ENCODE data around the gene GPR146.

The GPR146 gene

DNA sequence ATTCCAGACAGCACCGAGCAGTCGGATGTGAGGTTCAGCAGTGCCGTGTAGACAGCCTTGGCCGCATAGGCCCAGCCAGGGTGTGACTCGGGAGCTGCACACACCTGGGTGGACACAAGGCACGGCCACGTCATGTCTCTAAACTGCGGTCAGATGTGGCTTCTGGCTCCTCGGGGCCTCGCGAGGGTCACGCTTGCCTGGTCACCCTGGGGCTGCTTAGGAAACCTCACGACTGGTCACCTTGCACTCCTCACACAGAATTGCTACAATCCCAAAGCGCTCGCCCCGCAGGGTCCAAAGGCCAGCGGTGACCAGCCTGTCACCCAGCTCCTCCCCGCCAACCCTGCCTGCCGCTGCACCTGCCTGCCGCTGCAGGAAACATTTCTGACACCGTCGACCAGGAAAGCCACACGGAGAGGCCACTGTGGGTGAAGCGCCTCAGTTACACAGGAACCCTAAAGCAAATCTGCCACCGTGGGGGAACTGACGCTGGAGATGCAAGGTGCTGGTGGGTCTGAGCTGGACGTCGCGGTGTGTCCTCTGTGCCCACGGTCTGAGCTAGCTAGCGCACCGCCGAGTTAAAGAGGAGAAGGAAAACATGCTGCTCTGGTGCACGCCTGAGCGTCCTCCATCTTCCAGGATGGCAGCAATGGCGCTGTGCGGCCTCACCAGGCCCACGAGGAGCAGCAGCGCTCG is 48.6 kb downstream of the GPR146 start:
- no peak for DNase-seq (ENCODE audit: low read depth)

DNA sequence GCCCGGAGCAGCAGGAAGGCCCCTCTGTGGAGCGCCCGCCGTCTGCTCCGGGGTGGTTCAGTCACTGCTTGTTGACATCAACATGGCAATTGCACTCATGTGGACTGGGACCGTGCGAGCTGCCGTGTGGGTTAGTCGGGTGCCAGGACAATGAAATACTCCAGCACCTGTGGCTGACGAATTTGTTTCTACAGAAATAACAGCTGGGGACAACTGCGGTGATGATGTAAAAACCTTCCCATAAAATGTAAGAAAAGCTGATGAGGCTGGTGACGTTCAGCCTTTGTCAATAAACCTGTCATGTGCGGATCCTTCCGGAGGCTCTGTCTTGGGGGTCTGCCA is 49.1 kb downstream of the GPR146 start:
- DNase-seq (ENCODE audit: low read depth): no peak

DNA sequence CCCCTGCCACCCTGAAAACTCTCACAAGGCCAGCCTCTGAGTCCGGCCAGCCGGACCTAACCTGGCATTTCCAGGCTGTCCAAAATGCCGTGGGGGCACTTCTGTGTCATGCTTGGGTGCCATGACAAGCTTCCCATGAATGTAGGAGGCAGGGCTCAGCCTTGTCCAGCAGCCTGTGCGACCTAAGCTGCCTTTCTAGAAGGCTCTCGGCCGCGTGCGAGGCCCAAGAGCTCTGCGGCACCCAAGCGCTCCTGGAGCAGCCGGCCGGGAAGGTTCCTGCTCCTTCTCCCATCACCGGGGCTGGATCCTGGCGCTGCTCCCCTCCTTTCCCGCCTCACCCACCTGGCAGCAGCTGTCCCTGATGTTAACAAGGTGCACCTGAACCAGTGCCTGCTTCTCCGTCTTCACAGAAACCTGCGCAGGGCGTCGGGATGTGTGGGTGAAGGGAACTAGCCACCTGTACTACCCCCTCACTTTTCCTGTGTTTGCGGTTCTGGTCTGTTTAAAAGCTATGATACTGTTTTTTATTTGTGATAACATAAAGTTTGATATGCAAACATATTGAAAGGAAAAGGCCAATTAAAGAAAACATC is 49.7 kb downstream of the GPR146 start:
- DNase-seq (ENCODE audit: low read depth): no peak

DNA sequence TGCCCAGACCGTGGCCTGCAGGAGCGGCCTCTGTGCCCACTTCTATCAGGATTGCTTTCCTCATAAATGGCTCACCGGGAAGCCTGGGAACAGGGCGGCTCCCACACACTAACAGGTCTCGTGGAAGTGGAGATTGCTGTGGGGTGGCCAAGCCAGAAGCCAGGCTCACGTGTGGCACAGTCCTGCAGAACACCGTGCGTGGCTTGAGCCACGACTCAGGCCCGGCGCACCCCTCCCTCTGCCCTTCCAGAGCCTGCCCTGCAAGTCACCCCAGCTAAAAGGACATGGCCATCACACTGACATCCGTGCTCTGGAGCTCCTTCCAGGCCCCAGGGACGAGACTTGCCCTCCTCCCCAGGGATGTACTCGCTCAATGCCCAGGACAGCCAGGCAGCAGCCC is 50.5 kb downstream of the GPR146 start:
- DNase-seq (ENCODE audit: low read depth): no peak

DNA sequence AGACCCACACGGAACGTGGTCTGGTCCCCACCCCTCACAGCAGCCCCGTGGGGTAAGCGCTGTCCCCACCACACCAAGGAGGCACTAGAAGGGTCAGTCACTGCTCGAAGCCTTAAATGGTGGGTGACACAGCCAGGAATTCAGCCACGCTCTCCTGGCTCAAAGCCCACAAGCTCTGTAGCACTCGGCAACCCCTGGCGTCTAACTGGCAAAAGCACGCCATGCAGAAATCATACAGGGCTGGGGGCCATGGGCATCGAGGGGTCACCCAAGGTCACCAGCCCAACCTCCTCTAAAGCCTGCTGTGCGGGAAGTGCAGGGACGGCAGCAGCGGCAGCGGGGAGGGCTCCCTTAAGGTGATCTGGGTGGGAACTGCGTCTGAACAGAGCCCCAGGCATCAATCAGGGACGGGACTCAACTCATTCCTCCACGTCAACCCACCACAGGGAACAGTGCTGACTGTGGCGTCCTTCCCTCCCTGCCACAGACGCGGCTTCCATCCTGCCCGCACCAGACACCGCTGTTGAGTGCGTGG is 51.3 kb downstream of the GPR146 start:
- no peak for DNase-seq (ENCODE audit: low read depth)

DNA sequence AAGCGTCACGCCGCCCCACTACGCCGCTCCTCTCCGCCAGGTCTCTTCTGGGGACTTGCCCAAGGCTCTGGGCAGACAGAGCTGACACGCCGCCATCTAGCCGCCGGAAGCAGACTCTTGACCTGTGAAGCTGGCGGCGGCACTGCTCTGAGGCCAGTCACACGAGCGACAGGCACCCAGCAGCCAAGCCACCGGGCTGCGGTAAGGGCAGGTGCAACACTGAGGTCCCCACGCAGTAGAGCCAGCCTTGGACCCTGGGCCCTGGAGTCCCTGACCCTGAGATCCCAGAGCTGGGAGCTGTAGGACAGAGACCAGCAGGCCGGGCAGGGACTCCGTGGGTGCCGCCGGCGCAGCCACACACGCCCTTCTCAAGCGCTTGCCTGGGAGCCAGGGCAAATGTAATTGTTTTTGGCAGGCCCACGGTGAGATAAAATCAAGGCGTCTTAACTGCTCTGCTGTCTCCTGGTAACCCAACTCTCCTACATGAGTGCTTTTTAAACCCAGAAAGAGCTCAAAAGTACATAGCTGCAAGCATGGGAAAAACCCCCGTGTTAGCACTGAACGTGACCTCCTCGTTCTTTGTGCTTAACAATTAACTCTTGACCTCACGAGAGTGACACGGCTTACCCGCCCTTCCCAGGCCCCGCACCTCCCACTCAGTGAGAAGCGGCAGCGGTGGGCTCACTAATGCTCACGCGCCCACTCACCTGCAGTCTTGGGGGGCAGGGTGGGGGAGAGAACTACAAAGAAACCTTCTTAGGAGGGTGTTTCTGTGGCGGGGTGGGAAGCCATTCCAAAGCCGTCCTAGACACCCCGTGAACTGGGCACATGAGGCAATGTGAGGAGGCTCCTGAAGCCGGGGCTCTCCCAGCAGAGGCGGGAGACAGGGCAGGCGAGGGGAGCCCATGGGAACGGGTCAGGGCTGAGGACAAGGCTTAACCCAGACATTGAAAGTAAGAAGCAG is 52.1 kb downstream of the GPR146 start:
- no peak for DNase-seq (ENCODE audit: low read depth)

DNA sequence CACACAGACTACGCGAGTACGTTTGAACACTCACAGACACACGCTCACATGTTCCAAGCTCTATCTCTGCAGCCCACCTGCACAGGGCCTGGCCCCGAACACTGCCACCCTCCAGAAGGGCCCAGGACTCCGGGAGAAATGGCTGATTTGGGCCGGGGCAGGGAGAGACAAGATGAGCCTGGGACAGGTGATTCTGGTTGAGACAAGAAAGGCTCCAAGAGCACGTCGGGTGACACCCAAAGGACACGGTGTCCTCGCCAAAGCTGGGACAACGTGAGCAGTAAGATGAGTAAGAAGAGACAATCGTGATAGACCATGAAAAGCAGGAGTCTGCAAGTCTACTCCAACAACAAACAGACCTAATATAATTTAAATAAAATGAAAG is 52.8 kb downstream of the GPR146 start:
- DNase-seq (ENCODE audit: low read depth): no peak

DNA sequence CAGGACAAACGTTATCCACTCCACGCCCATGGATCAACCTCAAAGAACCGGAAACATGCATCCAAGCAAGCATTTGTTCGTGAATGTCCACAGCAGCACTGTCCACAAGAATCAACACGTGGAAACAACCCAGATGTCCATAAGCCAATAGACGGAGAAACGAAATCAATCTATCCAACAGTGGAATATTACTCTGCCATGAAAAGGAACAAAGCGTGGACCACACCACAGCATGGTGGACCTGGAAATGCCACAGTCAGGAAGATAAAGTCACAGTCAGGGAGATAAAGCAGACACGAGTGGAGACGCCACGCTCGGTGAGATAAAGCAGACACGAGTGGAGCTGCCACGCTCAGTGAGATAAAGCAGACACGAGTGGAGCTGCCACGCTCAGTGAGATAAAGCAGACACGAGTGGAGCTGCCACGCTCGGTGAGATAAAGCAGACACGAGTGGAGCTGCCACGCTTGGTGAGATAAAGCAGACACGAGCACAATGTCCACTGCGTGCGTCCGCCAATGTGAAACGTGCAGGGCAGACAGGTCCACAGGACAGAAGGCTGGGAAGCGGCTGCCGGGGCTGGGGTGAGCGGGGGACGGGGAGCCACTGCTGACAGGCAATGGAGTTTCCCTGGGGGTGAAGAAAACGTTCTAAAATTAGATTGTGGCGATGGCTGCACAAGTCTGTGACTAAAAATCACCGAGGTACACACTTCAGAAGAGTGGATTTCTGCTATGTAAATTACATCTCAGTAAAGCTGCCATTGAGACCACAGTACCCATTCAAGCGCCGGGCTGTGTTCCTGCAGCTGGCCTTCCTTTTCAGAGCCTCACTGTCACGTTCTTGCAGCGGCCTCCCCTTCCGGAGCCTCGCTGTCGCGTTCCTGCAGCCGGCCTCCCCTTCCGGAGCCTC is 54.2 kb downstream of the GPR146 start:
- no peak for DNase-seq (ENCODE audit: low read depth)

DNA sequence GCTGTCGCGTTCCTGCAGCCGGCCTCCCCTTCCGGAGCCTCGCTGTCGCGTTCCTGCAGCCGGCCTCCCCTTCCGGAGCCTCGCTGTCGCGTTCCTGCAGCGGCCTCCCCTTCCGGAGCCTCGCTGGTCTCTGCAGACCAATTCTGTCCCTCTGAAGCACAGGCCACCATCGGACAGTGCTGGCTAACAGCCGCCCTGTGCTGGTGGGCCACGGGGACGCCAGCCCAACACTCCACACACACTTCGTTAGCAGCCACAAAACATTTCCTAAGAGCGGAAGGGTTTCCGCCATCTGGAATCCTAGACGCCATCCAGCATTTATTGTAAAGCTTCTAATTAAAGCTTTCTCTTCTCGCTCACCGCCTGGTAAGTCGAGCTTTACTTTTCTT is 54.8 kb downstream of the GPR146 start:
- DNase-seq (ENCODE audit: low read depth): no peak

DNA sequence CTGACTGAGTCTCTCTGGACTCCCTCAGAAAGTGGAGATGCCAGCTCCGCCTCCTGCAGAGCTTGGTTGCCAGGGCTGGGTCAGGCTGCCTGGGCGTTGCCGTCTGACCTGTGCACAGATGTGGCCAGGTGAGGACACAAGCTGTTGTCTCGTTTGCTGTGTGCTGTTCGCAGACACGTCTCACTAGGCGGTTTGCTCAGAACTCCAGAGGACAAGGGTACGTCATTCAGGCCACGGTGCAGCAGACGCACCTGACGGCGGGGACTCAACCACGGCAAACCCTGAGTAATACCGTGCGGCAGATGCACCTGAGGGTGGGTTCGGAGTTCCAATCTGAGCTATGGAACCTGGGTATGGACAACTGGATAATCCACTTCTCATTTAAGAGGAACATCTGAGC is 55.3 kb downstream of the GPR146 start:
- DNase-seq (ENCODE audit: low read depth): no peak

DNA sequence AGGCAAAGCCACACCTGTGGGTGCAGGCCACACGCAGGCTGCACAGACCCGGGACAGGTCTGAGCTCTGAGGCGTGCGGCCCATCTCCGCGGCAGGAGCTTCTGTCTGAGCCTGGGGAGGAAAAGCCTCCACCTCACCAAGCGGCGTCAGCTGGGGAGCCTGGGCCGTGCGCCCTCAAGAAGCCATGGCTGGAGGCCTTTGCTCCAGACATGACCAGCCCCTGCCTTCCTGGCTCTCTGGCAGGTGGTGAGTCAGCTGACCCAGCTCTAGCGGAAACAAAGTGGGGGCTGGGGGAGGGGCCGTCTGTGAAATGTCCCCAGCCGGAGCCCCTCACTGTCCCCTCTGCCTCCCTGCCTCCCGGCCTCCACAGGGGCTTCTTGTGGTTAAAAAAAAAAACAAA is 56.0 kb downstream of the GPR146 start:
- DNase-seq (ENCODE audit: low read depth): no peak

DNA sequence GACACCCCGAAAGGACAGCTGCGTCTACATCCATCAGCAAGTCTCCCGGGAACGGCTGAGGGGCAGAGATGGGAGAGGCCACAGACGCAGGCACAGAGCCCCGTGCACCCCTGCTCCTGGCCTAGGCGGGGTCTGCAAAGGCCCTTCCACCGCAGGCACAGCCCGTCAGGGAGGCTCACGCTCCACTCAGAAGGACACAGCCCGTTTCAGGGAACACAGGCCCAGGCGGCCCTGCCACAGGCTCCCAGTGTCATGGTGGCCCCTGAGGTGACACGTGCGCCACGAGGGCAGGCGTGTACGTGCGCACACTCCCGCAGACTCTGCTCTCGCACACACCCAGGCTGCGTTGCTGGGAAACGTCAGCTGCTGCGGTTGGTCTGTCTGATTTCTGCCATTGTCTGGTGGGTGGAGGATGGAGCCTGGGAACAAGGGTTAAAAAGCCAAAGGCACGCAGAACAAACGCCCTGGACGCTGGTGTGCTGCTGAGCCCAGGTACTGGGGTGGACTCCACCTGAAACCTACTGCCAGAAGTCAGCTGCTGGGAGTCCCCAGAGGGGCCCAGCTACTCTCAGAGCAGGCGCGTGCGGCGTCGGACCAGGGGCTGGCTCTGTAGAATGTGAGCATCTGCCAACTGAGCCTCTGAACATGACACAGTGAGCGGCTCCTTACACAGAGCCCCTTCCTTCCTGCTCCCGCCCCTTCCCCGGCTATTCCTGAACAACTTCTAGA is 56.7 kb downstream of the GPR146 start:
- DNase-seq (ENCODE audit: low read depth): no peak

DNA sequence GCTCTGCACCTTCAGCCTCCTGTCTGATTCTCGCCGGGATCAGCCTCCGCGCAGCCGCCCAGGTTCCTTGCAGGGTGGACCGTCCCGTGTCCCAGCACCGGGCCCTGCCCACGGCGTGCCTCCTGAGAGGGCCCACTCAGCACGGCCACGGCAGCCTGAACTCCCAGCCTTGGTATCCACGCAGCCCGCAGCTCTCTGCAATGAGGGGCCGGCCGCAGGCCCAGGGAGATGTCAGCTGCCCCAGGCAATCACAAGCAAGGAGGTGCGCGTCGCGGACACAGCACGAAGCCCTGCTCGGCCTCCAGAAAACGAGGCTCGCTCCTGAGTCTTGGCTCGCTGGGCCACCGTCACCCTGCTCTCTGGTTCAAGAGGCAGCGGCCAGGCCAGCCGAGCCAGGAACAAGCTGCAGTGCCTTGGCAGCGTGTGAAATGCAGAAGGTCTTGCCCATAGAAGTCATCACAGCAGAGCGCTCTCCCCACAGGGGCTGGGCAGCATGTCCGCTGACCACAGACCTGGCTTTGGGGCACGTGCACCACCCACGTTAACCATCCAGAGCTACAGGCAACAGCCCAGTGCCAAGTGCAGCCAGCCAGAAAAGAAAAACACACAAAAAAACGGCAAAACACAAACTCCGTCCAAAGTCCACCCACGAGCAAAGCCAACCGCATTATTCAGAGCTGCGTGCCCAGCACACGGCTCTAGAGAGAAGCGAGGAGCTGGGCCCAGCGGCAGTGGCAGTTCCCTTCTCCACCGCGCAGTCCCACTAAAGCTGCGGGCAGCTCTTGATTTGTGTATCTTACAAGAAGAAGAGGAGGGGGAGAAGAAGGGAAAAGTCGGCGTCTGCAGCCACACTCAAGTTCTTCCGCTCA is 57.5 kb downstream of the GPR146 start:
- DNase-seq (ENCODE audit: low read depth): no peak

DNA sequence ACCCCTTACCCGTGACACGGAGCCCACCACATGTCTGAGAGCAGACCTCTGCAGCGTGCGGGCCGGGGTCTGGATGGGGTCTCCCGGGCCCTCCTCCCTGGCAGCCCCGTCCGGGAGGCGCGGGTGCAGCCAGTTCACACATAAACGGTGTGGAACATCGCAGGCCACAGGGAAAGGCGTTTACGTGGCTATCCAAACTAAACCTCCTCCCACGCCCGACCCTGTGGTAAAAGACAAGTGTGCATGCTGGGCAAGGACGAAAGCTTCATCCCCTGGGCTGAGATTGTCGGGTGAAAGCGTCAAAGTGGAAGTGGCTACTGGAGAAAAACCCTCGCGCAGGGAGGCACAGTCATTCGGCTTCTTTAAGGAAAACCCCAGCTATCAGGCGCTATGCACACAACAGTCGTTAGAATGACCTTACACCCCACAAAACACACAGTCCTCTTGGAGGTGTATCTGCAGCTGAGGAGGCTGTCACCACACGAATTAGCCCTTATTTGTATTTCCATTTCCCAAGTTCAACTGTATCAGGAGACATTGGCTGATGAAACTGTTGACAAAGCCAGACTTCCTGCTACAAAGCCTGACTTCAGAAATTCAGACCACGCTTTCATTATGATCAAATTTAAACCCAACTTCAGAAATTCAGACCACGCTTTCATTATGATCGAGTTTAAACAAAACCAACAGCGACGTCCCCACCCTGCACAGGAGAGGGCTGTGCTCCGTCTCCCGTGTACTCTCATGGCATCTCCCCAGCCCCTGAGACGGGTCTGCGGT is 58.9 kb downstream of the GPR146 start:
- no peak for DNase-seq (ENCODE audit: low read depth)

DNA sequence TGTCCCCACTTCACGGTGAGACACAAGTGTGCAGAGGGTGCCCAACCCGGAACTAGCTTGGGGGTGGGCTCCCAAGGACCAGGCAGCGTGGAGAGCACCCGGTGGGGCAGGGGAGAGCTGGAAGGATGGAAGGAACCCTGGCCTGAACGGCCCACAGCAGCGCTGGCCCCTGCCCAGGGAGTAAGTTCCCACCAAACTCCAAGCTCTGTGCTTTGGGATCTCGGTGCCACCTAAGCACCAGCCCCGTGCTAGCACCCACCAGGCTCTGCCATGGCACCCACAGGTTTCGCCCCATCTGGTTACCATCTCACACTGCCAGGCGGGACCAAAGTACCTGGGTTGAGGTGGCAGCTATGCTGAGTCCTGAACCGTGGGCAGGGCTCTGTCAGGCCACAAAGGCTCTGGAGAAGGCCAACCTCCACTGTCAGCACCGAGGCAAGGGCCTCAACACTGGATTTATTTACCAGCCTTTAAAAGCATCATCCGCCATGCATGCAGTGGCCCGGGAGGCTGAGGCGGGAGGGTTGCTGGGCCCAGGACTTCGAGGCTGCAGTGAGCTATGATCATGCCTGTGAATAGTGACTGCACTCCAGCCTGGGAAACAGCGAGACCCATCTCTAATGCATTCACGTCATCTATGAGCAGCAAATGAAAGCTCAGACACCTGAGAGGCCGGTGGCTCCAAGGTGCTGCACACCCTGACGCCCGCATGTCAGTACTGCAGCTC is 59.6 kb downstream of the GPR146 start:
- no peak for DNase-seq (ENCODE audit: low read depth)

DNA sequence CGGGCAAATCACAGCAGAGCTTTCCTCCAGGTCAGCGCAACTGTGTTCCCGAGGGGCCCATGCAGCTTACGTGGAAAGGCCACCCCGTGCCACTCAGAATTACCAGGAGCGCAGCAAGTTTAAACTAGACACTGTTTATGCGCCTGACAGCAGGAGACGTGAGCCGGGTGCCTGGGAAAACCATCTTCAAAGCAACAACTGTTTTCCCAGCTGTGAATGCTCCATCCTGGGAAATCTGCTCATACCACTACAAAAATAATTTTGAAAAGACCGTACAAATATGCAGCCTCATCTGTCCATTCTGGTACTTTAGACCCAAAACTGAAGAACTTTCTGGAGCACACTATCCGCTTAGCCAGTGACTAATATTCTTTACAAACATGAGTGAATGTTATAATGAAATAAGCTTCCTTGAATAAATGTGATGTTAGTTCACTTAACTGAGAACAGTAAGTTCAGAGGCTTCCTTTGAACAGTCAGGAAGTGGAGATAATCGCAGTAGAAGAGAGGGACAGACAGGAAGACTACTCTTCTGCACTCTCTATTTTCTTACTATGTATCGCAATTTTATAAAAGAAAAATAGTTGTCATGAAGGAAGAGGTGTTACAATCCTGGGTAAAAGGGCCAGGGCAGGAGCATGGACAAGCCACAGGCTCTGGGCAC is 60.3 kb downstream of the GPR146 start:
- DNase-seq (ENCODE audit: low read depth): no peak

DNA sequence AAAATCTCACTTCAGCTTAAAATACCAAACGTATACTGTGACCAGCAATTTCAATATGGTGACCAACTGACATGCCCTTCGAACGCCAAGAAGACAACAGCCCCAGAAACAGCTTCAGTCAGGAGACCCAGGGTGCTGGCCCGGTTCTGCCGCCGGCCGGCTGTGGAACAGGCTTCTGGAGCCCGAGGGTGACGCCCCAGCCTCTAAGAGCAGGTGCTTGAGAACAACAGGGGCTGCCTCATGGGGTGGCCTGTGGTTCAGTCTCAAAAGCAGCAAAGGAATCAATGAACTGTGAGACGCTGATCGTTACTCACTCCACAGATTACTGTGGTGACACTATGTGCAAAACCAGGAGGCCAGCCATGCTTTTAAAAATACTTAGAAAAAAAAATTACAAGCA is 60.8 kb downstream of the GPR146 start:
- DNase-seq (ENCODE audit: low read depth): no peak
